ENCODE results near the gene NFASC.

Gene NFASC

GRCh38 chr1:204829133-204829825, 41.4 kb upstream of the NFASC start:
- Histone ChIP-seq H3K4me3 (ENCODE audit: low read depth, low read length) (no peak overlapping the region), H3K4me1 (ENCODE audit: control insufficient read depth, insufficient read depth, low read length) (no peaks in the 10 kb centered on the region), H3K27ac (ENCODE audit: extremely low read depth, low read depth, low read length) (no peak overlapping the region), H3K36me3 (ENCODE audit: control insufficient read depth in 2 of 2, insufficient read depth in 1 of 2, low read length in 2 of 2) (no peaks in the 10 kb centered on the region), H3K9me3 (ENCODE audit: control insufficient read depth, insufficient read depth, low read depth, low read length) (no peaks in the 10 kb centered on the region)
- POLR2A ChIA-PET: no interaction called here
- CTCF ChIA-PET: interaction anchor here (0.7 to 15.4 kb wide), 4 partner anchors 11 to 112 kb away, joined by 4 to 181 read pairs (median 4); no protein-coding TSS in a partner anchor
- no peak for TF ChIP-seq ZFP69B (tag by site-specific recombination; IDR thresholded peaks at IDR 0.05)
- no peak for TF ChIP-seq ZNF530 (tag by site-specific recombination; IDR thresholded peaks at IDR 0.05; ENCODE audit: low read depth)
- no peak for TF ChIP-seq PRDM1 (tag by site-specific recombination; IDR thresholded peaks at IDR 0.05)
- no peak for TF ChIP-seq ZNF596 (tag by site-specific recombination; IDR thresholded peaks at IDR 0.05)

GRCh38 chr1:204830747-204831146, 39.9 kb upstream of the NFASC start:
- POLR2A ChIA-PET: no interaction called here

GRCh38 chr1:204831186-204831585, 39.5 kb upstream of the NFASC start:
- Histone ChIP-seq H3K9me3 (ENCODE audit: control insufficient read depth, insufficient read depth, low read depth, low read length) (no peaks in the 10 kb centered on the region), H3K36me3 (ENCODE audit: control insufficient read depth in 2 of 2, insufficient read depth in 1 of 2, low read length in 2 of 2) (no peaks in the 10 kb centered on the region), H3K27ac (ENCODE audit: extremely low read depth, low read depth, low read length) (no peak overlapping the region), H3K4me3 (ENCODE audit: low read depth, low read length) (no peak overlapping the region), H3K4me1 (ENCODE audit: control insufficient read depth, insufficient read depth, low read length) (no peaks in the 10 kb centered on the region)
- POLR2A ChIA-PET: no interaction called here
- CTCF ChIA-PET: interaction anchor here (0.5 to 2.8 kb wide), 4 partner anchors 43 to 425 kb away, joined by 3 to 15 read pairs (median 4); no protein-coding TSS in a partner anchor
- no peak for TF ChIP-seq ZNF600 (tag by site-specific recombination; IDR thresholded peaks at IDR 0.05)
- TF ChIP-seq ZNF670 (tag by site-specific recombination; IDR thresholded peaks at IDR 0.05; ENCODE audit: low read depth): no peak
- TF ChIP-seq, protein P1, sequence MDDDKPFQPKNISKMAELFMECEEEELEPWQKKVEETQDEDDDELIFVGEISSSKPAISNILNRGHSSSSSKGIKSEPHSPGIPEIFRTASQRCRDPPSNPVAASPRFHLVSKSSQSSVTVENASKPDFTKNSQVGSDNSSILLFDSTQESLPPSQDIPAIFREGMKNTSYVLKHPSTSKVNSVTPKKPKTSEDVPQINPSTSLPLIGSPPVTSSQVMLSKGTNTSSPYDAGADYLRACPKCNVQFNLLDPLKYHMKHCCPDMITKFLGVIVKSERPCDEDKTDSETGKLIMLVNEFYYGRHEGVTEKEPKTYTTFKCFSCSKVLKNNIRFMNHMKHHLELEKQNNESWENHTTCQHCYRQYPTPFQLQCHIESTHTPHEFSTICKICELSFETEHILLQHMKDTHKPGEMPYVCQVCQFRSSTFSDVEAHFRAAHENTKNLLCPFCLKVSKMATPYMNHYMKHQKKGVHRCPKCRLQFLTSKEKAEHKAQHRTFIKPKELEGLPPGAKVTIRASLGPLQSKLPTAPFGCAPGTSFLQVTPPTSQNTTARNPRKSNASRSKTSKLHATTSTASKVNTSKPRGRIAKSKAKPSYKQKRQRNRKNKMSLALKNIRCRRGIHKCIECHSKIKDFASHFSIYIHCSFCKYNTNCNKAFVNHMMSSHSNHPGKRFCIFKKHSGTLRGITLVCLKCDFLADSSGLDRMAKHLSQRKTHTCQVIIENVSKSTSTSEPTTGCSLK (tag by site-specific recombination; IDR thresholded peaks at IDR 0.05): no peak
- TF ChIP-seq, protein P2, sequence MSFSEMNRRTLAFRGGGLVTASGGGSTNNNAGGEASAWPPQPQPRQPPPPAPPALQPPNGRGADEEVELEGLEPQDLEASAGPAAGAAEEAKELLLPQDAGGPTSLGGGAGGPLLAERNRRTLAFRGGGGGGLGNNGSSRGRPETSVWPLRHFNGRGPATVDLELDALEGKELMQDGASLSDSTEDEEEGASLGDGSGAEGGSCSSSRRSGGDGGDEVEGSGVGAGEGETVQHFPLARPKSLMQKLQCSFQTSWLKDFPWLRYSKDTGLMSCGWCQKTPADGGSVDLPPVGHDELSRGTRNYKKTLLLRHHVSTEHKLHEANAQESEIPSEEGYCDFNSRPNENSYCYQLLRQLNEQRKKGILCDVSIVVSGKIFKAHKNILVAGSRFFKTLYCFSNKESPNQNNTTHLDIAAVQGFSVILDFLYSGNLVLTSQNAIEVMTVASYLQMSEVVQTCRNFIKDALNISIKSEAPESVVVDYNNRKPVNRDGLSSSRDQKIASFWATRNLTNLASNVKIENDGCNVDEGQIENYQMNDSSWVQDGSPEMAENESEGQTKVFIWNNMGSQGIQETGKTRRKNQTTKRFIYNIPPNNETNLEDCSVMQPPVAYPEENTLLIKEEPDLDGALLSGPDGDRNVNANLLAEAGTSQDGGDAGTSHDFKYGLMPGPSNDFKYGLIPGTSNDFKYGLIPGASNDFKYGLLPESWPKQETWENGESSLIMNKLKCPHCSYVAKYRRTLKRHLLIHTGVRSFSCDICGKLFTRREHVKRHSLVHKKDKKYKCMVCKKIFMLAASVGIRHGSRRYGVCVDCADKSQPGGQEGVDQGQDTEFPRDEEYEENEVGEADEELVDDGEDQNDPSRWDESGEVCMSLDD (tag by site-specific recombination; IDR thresholded peaks at IDR 0.05): no peak
- TF ChIP-seq ZNF175 (tag by site-specific recombination; IDR thresholded peaks at IDR 0.05): no peak
- TF ChIP-seq ZSCAN23 (tag by site-specific recombination; IDR thresholded peaks at IDR 0.05): no peak
- no peak for TF ChIP-seq REPIN1 (tag by site-specific recombination; IDR thresholded peaks at IDR 0.05; ENCODE audit: low read depth)
- TF ChIP-seq ZNF707 (tag by site-specific recombination; IDR thresholded peaks at IDR 0.05): no peak
- no peak for TF ChIP-seq IKZF3 (tag by site-specific recombination; IDR thresholded peaks at IDR 0.05)
- no peak for TF ChIP-seq MEIS1 (CRISPR knock-in tag; IDR thresholded peaks at IDR 0.05; ENCODE audit: borderline replicate concordance)
- no peak for TF ChIP-seq ZNF248 (tag by site-specific recombination; IDR thresholded peaks at IDR 0.05)
- no peak for TF ChIP-seq ZNF133 (tag by site-specific recombination; IDR thresholded peaks at IDR 0.05)
- TF ChIP-seq OSR2 (tag by site-specific recombination; IDR thresholded peaks at IDR 0.05): no peak
- no peak for TF ChIP-seq GLI4 (tag by site-specific recombination; IDR thresholded peaks at IDR 0.05)
- no peak for TF ChIP-seq ZNF530 (tag by site-specific recombination; IDR thresholded peaks at IDR 0.05; ENCODE audit: low read depth)

More at GRCh38 chr1:204830747-204831146, 39.9 kb upstream of the NFASC start:
- no peaks in the 10 kb centered on the region for H3K4me1 ChIP-seq (ENCODE audit: control insufficient read depth, insufficient read depth, low read length)
- CTCF ChIA-PET: interaction anchor here (0.8 to 2.8 kb wide), 2 partner anchors 42 to 111 kb away, joined by 4 to 15 read pairs; no protein-coding TSS in a partner anchor
- H3K9me3 ChIP-seq (ENCODE audit: control insufficient read depth, insufficient read depth, low read depth, low read length): no peaks in the 10 kb centered on the region
- H3K27ac ChIP-seq (ENCODE audit: extremely low read depth, low read depth, low read length): no peak overlapping the region
- H3K4me3 ChIP-seq (ENCODE audit: low read depth, low read length): no peak overlapping the region
- TF ChIP-seq ZNF596 (tag by site-specific recombination; IDR thresholded peaks at IDR 0.05) (no peak), ZNF292 (tag by site-specific recombination; IDR thresholded peaks at IDR 0.05; ENCODE audit: borderline replicate concordance, low read depth) (no peak), KLF7 (tag by site-specific recombination; IDR thresholded peaks at IDR 0.05; ENCODE audit: borderline replicate concordance) (no peak), ZNF510 (tag by site-specific recombination; IDR thresholded peaks at IDR 0.05; ENCODE audit: insufficient replicate concordance) (no peak), ZNF473 (tag by site-specific recombination; IDR thresholded peaks at IDR 0.05) (no peak), ZNF426 (tag by site-specific recombination; IDR thresholded peaks at IDR 0.05) (no peak), ZNF155 (tag by site-specific recombination; IDR thresholded peaks at IDR 0.05) (no peak), ZNF610 (tag by site-specific recombination; IDR thresholded peaks at IDR 0.05; ENCODE audit: borderline replicate concordance) (no peak)
- TF ChIP-seq, protein P1 (tag by site-specific recombination; IDR thresholded peaks at IDR 0.05): no peak
- H3K36me3 ChIP-seq (ENCODE audit: control insufficient read depth in 2 of 2, insufficient read depth in 1 of 2, low read length in 2 of 2): no peaks in the 10 kb centered on the region
